HEK293T (cell line): ENCODE results near the gene SERTAD1.
"Not testable (repeated sequence)": the region's sequence is repeated elsewhere in the genome, so short reads cannot be mapped to it uniquely, and the experiment has no call there.

Experiments used
- CTCF ChIA-PET: fragments of 350-600 bp; formaldehyde crosslinking; extraction: SDS; loops from one replicate; lab custom pipeline; 2021; ENCODE audit warnings: antibody characterized with exemption, inconsistent platforms; lab: Yijun Ruan, JAX
- POLR2A ChIA-PET: fragments of 350-600 bp; formaldehyde crosslinking; extraction: SDS; loops from one replicate; lab custom pipeline; 2020; ENCODE audit warnings: antibody characterized with exemption, inconsistent platforms; lab: Yijun Ruan, JAX
- DNase-seq: peaks from one replicate; pipeline ENCODE4 v3.0.0; 2012; ENCODE audit warnings: mixed read lengths; ENCODE audit errors: extremely low spot score
- ARNT ChIP-seq: fragments of 450-650 bp; IDR thresholded peaks from 2 replicates; pipeline ENCODE4 v1.6.1; 2017; ENCODE audit warnings: mild to moderate bottlenecking
- BHLHE40 ChIP-seq: fragments of 450-650 bp; IDR thresholded peaks from 2 replicates; pipeline ENCODE4 v1.6.1; 2016; ENCODE audit warnings: mild to moderate bottlenecking, moderate library complexity, borderline replicate concordance
- CTBP1 ChIP-seq: fragments of 450-650 bp; IDR thresholded peaks from 2 replicates; pipeline ENCODE4 v1.6.1; 2016; ENCODE audit warnings: borderline replicate concordance
- ELF4 ChIP-seq: fragments of 450-650 bp; IDR thresholded peaks from 2 replicates; pipeline ENCODE4 v1.6.1; 2017; ENCODE audit warnings: antibody characterized with exemption
- FOXA1 ChIP-seq: fragments of 450-650 bp; IDR thresholded peaks from 2 replicates; pipeline ENCODE4 v1.6.1; 2016; ENCODE audit warnings: mild to moderate bottlenecking
- FOXK2 ChIP-seq: fragments of 450-650 bp; IDR thresholded peaks from 2 replicates; pipeline ENCODE4 v1.6.1; 2016; ENCODE audit warnings: mild to moderate bottlenecking
- FOXM1 ChIP-seq: fragments of 450-650 bp; IDR thresholded peaks from 2 replicates; pipeline ENCODE4 v1.6.1; 2017; ENCODE audit warnings: mild to moderate bottlenecking, borderline replicate concordance
- HDGF ChIP-seq: fragments of 450-650 bp; IDR thresholded peaks from 2 replicates; pipeline ENCODE4 v1.6.1; 2017; ENCODE audit warnings: antibody characterized with exemption, borderline replicate concordance
- L3MBTL2 ChIP-seq: fragments of 450-650 bp; conservative IDR thresholded peaks from 2 replicates; pipeline ENCODE4 v1.6.1; 2016; ENCODE audit warnings: mild to moderate bottlenecking
- LEF1 ChIP-seq: fragments of 450-650 bp; IDR thresholded peaks from 2 replicates; pipeline ENCODE4 v1.6.1; 2017; ENCODE audit warnings: mild to moderate bottlenecking, borderline replicate concordance
- NFRKB ChIP-seq: fragments of 450-650 bp; IDR thresholded peaks from 2 replicates; pipeline ENCODE4 v1.6.1; 2016; ENCODE audit warnings: mild to moderate bottlenecking, moderate library complexity
- SP1 ChIP-seq: fragments of 450-650 bp; IDR thresholded peaks from 2 replicates; pipeline ENCODE4 v1.6.1; 2017
- SUZ12 ChIP-seq: fragments of 450-650 bp; IDR thresholded peaks from 2 replicates; pipeline ENCODE4 v1.6.1; 2016; ENCODE audit warnings: mild to moderate bottlenecking
- TARDBP ChIP-seq: fragments of 450-650 bp; IDR thresholded peaks from 2 replicates; pipeline ENCODE4 v1.6.1; 2016
- ZNF384 ChIP-seq: fragments of 450-650 bp; IDR thresholded peaks from 2 replicates; pipeline ENCODE4 v1.6.1; 2016
- TF ChIP-seq, protein P1 (sequence below): fragments of 450-650 bp; IDR thresholded peaks from 2 replicates; pipeline ENCODE4 v1.6.1; 2016

SERTAD1 gene

DNA sequence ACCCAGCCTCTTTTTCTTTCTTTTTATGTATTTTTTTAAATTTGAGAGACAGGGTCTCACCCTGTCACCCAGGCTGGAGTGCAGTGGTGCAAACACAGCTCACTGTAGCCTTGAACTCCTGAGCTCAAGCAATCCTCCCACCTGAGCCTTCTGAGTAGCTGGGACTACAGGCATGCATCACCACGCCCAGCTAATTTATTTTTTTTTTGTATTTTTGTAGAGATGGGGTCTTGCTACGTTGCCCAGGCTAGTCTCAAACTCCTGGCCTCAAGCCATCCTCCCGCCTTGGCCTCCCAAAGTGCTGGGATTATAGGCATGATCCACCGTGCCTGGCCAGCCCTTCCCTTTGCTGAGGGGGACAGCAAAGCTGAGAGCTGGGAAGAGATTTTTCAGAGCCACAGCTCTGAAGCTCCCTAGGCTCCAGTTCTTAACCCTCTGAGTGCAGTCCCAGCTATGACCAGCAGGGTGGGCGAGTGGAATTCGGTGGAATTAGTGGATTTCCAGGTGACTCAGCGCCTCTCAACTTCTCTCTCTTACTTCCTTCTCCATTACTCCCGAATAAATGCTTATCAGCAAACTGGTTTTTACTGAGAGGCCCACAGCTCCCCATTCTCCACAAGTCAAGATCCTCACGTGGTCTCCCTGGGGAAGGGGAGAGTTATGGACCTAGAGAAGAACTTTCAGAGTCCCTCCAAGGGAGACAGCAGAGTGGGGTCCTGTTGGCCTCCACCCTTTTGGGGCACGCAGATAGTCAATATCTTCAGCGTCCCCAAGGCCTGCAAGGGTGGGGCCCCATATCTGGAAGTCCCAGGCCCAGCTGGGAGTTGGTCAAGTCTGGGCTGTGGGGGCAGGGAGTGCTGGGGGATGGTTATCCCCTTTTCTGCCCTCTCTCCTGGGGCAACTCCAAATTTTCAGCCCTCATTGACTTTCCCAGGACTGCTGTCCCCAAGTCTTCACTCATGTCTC, 38.5 kb upstream of the SERTAD1 start:
- DNase-seq, result peak; percentile 71
- ChIA-PET POLR2A (interaction anchor here (0.7 to 3.2 kb wide), 9 partner anchors 19 to 274 kb away, joined by 3 to 15 read pairs (median 3); partner anchors contain the start of genes C19orf47, PLD3 and SERTAD3), CTCF (interaction anchor here (0.6 to 1.9 kb wide), 17 partner anchors 8 to 324 kb away, joined by 3 to 9 read pairs (median 4); no protein-coding TSS in a partner anchor)
- TF ChIP-seq BHLHE40 (no peak), SUZ12 (no peak), TARDBP (0 out of 2 replicates have a peak, but pooled peaks have one; percentile 33)

DNA sequence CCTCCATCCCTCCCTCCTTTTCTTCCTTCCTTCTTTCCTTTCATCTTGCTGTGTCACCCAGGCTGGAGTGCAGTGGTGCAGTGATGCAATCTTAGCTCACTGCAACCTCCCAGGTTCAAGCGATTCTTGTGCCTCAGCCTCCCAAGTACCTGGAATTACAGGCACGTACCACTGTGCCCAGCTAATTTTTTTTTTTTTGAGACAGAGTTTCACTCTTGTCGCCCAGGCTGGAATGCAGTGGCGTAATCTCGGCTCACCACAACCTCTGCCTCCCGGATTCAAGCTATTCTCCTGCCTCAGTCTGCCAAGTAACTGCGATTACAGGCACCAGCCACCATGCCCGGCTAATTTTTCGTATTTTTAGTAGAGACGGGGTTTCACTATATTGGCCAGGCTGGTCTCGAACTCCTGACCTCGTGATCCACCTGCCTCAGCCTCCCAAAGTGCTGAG, 37.8 kb upstream of the SERTAD1 start:
- POLR2A ChIA-PET, result interaction anchor here (0.8 to 3.2 kb wide), 4 partner anchors 19 to 135 kb away, joined by 3 to 15 read pairs (median 7); partner anchors contain the start of gene SERTAD3
- not testable (repeated sequence) for DNase-seq
- CTCF ChIA-PET, result interaction anchor here (0.7 to 1.9 kb wide), 15 partner anchors 8 to 323 kb away, joined by 3 to 9 read pairs (median 4); no protein-coding TSS in a partner anchor

DNA sequence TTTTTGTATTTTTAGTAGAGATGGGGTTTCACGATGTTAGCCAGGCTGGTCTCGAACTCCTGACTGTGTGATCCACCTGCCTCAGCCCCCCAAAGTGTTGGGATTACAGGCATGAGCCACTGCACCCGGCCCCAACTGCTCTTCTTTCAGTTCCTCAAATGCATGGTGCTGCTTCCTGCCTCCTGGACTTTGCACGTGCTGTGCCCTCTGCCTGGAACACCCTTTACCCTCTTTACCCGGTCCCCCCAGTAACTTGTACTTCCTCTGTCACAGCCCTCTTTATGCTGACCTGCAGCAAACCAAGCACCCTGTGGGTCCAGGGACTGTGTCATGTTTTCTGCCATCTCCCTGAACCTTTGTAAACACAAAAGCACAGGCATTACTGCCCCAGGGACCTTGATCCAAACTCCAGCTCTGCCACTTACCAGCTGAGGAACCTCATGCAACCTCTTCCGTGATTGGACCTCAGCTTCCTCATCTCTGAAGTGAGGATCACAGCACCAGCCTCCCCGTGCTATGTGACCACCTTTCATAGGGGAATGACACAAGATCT, 36.0 kb upstream of the SERTAD1 start:
- ChIA-PET CTCF (interaction anchor here (1.1 kb wide), 1 partner anchor 8 kb away, joined by 3 read pairs; no protein-coding TSS in a partner anchor), POLR2A (interaction anchor here (1.0 kb wide), 1 partner anchor 28 kb away, joined by 3 read pairs; no protein-coding TSS in a partner anchor)
- no peak for DNase-seq
- no peak for TF ChIP-seq ELF4
- no peak for TF ChIP-seq LEF1
- TF ChIP-seq HDGF, result no peak
- no peak for TF ChIP-seq ZNF384
- TF ChIP-seq TARDBP, result no peak
- TF ChIP-seq CTBP1, result no peak
- TF ChIP-seq L3MBTL2, result no peak
- no peak for TF ChIP-seq BHLHE40
- TF ChIP-seq, protein P1, sequence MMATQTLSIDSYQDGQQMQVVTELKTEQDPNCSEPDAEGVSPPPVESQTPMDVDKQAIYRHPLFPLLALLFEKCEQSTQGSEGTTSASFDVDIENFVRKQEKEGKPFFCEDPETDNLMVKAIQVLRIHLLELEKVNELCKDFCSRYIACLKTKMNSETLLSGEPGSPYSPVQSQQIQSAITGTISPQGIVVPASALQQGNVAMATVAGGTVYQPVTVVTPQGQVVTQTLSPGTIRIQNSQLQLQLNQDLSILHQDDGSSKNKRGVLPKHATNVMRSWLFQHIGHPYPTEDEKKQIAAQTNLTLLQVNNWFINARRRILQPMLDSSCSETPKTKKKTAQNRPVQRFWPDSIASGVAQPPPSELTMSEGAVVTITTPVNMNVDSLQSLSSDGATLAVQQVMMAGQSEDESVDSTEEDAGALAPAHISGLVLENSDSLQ, result no peak
- no peak for TF ChIP-seq FOXA1
- no peak for TF ChIP-seq SUZ12
- no peak for TF ChIP-seq FOXM1
- TF ChIP-seq SP1, result no peak
- TF ChIP-seq NFRKB, result no peak
- TF ChIP-seq ARNT, result no peak
- no peak for TF ChIP-seq FOXK2

DNA sequence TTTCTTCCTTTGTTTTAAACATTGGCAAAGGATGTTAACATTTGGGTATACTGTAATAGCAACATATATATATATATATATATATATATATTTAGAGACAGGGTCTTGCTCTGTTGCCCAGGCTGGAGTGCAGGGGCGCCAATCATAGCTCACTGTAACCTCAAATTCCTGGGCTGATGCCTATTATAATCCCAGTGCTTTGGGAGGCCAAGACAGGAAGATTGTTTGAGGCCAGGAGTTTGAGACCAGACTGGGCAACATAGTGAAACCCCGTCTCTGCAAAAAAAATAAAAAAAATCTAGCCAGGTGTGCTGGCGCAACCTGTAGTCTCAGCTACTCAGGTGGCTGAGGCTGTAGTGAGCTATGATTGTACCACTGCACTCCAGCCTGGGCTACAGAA, 34.4 kb upstream of the SERTAD1 start:
- CTCF ChIA-PET, result no interaction called here
- POLR2A ChIA-PET, result no interaction called here
- no peak for DNase-seq
- TF ChIP-seq FOXM1 (no peak), SP1 (no peak), FOXA1 (no peak), NFRKB (no peak), SUZ12 (no peak), LEF1 (no peak), ELF4 (no peak), ZNF384 (no peak), FOXK2 (no peak), BHLHE40 (no peak)
- TF ChIP-seq, protein P1, result no peak

DNA sequence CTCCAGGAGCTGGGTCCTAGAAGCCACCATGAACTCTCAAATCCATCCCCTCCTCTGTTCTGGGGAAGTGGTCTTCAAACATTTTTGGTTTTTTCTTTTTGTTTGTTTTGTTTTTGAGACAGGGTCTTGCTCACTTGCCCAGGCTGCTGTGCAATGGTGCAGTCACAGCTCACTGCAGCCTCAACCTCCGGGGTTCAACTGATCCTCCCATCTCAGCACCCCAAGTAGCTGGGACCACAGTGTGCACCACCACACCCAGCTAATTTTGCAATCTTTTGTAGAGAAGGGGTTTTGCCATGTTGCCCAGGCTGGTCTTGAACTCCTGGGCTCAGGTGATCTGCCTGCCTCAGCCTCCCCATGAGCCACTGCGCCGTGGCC, 32.8 kb upstream of the SERTAD1 start:
- ChIA-PET CTCF (no interaction called here), POLR2A (no interaction called here)
- TF ChIP-seq, protein P1, result no peak
- TF ChIP-seq FOXK2, result no peak
- TF ChIP-seq FOXM1, result no peak
- TF ChIP-seq HDGF, result no peak
- TF ChIP-seq NFRKB, result no peak
- TF ChIP-seq ARNT, result no peak
- TF ChIP-seq SUZ12, result no peak
- TF ChIP-seq TARDBP, result no peak
- TF ChIP-seq ZNF384, result no peak
- TF ChIP-seq FOXA1, result no peak
- no peak for TF ChIP-seq BHLHE40
- TF ChIP-seq SP1, result no peak
- TF ChIP-seq L3MBTL2, result no peak
- TF ChIP-seq ELF4, result no peak
- no peak for TF ChIP-seq LEF1
- no peak for DNase-seq
